Left hindlimb (tissue), 1 donor: ENCODE data around the gene SLC35D2.

Source experiments
- DNase-seq: peaks from one replicate; pipeline ENCODE4 v3.0.0-alpha.2; 2018

Gene SLC35D2

GRCh38 chr9:96304230-96304629 lies 79.3 kb downstream of the SLC35D2 start:
- no peak for DNase-seq

DNA sequence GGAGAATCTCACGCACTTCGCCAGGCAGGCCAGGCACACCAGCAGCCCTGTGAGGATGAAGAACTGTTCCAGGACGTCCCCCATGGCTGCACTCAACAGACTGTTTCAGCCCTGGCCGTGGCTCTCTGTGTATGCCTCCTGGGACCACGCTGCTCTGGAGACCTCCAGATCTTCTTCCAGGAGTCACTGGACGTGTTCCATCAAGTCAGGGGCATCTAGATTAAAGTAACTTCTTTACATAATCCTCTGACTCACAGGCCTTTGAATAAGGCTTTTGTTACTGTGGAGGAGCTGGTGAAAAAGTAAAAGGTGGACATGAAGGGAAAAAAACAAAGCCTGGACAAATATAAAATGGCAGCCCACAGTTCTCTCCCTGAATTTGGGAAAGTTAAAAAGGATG lies 81.5 kb downstream of the SLC35D2 start, which contains the start of gene HSD17B3:
Gene HSD17B3 (minus strand): TSS at position 156 of the 400 bp plus-strand sequence. CDS start 72 bp downstream, at position 84.
- no peak for DNase-seq

DNA sequence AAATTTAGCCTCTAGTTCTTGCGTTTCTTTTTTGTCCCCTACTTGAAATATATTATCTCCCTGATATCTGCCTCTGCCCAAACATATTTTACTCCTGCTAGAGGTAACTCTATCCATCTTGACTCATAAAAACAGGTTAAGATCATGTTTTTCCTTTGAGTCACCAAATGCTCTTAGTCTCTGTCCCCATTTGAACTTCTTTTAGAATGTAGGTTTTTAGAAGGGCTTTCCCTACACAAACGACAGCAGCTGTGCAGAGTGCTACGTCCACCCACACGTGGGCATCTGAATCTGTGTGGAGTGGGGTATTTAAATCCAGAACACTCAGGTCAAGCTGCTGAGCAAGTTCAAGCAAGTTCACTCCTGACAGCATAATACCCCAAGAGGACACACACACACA lies 83.7 kb downstream of the SLC35D2 start:
- no peak for DNase-seq

- DNase-seq = no peak
Observed at GRCh38 chr9:96294159-96294545, 89.4 kb downstream of the SLC35D2 start.

- DNase-seq = no peak
Observed at GRCh38 chr9:96293498-96294158, 89.9 kb downstream of the SLC35D2 start.

- DNase-seq = no peak
Observed at GRCh38 chr9:96289392-96289791, 94.1 kb downstream of the SLC35D2 start.

- no peak for DNase-seq
Observed at GRCh38 chr9:96281641-96282040, 101.9 kb downstream of the SLC35D2 start.

DNA sequence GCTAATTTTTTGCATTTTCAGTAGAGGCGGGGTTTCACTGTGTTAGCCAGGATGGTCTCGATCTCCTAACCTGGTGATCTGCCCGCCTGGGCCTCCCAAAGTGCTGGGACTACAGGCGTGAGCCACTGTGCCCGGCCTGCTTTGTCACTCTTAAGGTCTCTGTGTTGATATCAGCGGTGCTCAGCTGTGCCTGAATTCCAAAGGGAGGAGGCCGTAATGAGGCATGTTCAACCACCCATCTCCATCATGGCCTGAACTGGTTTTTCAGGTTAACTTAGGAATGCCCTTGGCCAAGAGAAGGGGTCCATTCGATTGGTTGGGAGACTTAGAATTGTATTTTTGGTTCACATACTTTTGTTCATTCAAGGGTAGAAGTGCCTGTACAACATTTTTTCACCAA lies 103.6 kb downstream of the SLC35D2 start:
- no peak for DNase-seq

GRCh38 chr9:96274939-96275338 lies 108.6 kb downstream of the SLC35D2 start:
- DNase-seq = no peak
